BLaER1 (cell line): ENCODE data around the gene NUP188.

Experiments
- H3K27ac ChIP-seq: shearing (Covaris generic); formaldehyde crosslinking; 2 replicates; pipeline ENCODE4 v1.8.1; 2022
- H3K27me3 ChIP-seq: shearing (Covaris generic); formaldehyde crosslinking; 2 replicates; pipeline ENCODE4 v1.8.1; 2022
- H3K36me3 ChIP-seq: shearing (Covaris generic); formaldehyde crosslinking; 2 replicates; pipeline ENCODE4 v1.8.1; 2022
- H3K4me1 ChIP-seq: shearing (Covaris generic); formaldehyde crosslinking; 2 replicates; pipeline ENCODE4 v1.8.1; 2022
- H3K4me2 ChIP-seq: shearing (Covaris generic); formaldehyde crosslinking; 2 replicates; pipeline ENCODE4 v1.8.1; 2022
- H3K4me3 ChIP-seq: shearing (Covaris generic); formaldehyde crosslinking; 2 replicates; pipeline ENCODE4 v1.8.1; 2022
- H3K9ac ChIP-seq: shearing (Covaris generic); formaldehyde crosslinking; 2 replicates; pipeline ENCODE4 v1.8.1; 2022
- H3K9me3 ChIP-seq: shearing (Covaris generic); formaldehyde crosslinking; 2 replicates; pipeline ENCODE4 v1.8.1; 2022
- H4K20me1 ChIP-seq: shearing (Covaris generic); formaldehyde crosslinking; 2 replicates; pipeline ENCODE4 v1.8.1; 2022
- Cebpa-rat ChIP-seq: shearing (Covaris generic); IDR thresholded peaks from 2 replicates; pipeline ENCODE4 v1.8.1; 2022

The NUP188 gene

GRCh38 chr9:129006328-129007034 lies 59.0 kb downstream of the NUP188 start:
- Histone ChIP-seq H3K27ac (no peak overlapping the region), H3K9me3 (no peaks in the 10 kb centered on the region), H3K4me3 (no peak overlapping the region), H3K4me2 (no peak overlapping the region), H3K36me3 (peaks cover 99% of the 10 kb centered on the region), H3K9ac (peak overlapping the region; percentile 15; the same call in 1 of the 2 replicates), H3K4me1 (peaks cover 29% of the 10 kb centered on the region), H4K20me1 (peaks cover 37% of the 10 kb centered on the region; the same call in 1 of the 2 replicates), H3K27me3 (no peaks in the 10 kb centered on the region)
- no peak for TF ChIP-seq Cebpa-rat

- Histone ChIP-seq H3K9ac (no peak overlapping the region), H3K4me1 (peaks cover 36% of the 10 kb centered on the region), H3K4me2 (peak overlapping the region; percentile 25; the same call in 1 of the 2 replicates), H3K27me3 (no peaks in the 10 kb centered on the region), H3K9me3 (no peaks in the 10 kb centered on the region), H3K36me3 (peaks cover 99% of the 10 kb centered on the region), H4K20me1 (peaks cover 37% of the 10 kb centered on the region; the same call in 1 of the 2 replicates), H3K4me3 (no peak overlapping the region), H3K27ac (0 out of 2 replicates have a peak overlapping the region, but pooled peaks have one; percentile 41)
- TF ChIP-seq Cebpa-rat, result no peak
Measured at GRCh38 chr9:129007035-129007765, 59.7 kb downstream of the NUP188 start.

- Histone ChIP-seq H3K4me1 (peaks cover 38% of the 10 kb centered on the region), H3K9ac (no peak overlapping the region), H3K36me3 (peaks cover 99% of the 10 kb centered on the region), H4K20me1 (peaks cover 37% of the 10 kb centered on the region; the same call in 1 of the 2 replicates), H3K4me2 (peak overlapping the region; percentile 25), H3K4me3 (no peak overlapping the region), H3K27ac (peak overlapping the region; percentile 41; the same call in 1 of the 2 replicates), H3K27me3 (no peaks in the 10 kb centered on the region), H3K9me3 (no peaks in the 10 kb centered on the region)
- TF ChIP-seq Cebpa-rat, result no peak
Measured at GRCh38 chr9:129007766-129008468, 60.4 kb downstream of the NUP188 start.

- peaks cover 38% of the 10 kb centered on the region for H3K4me1 ChIP-seq
- H3K4me3 ChIP-seq, result no peak overlapping the region
- no peak for TF ChIP-seq Cebpa-rat
- peaks cover 37% of the 10 kb centered on the region; the same call in 1 of the 2 replicates for H4K20me1 ChIP-seq
- peaks cover 99% of the 10 kb centered on the region for H3K36me3 ChIP-seq
- no peak overlapping the region for H3K9ac ChIP-seq
- H3K9me3 ChIP-seq, result no peaks in the 10 kb centered on the region
- peak overlapping the region; percentile 25 for H3K4me2 ChIP-seq
- no peaks in the 10 kb centered on the region for H3K27me3 ChIP-seq
- H3K27ac ChIP-seq, result peak overlapping the region; percentile 41
Measured at GRCh38 chr9:129008469-129008965, 61.0 kb downstream of the NUP188 start.

- TF ChIP-seq Cebpa-rat, result no peak
- peaks cover 38% of the 10 kb centered on the region for H3K4me1 ChIP-seq
- H3K9ac ChIP-seq, result no peak overlapping the region
- H4K20me1 ChIP-seq, result peaks cover 37% of the 10 kb centered on the region; the same call in 1 of the 2 replicates
- peaks cover 99% of the 10 kb centered on the region for H3K36me3 ChIP-seq
- H3K9me3 ChIP-seq, result no peaks in the 10 kb centered on the region
- H3K27ac ChIP-seq, result no peak overlapping the region
- H3K4me2 ChIP-seq, result peak overlapping the region; percentile 25
- no peak overlapping the region for H3K4me3 ChIP-seq
- H3K27me3 ChIP-seq, result no peaks in the 10 kb centered on the region
Measured at GRCh38 chr9:129008986-129009583, 61.6 kb downstream of the NUP188 start.

GRCh38 chr9:129009584-129010141 lies 62.2 kb downstream of the NUP188 start:
- Histone ChIP-seq H3K4me2 (no peak overlapping the region), H3K4me1 (peaks cover 38% of the 10 kb centered on the region), H3K9ac (no peak overlapping the region), H3K27me3 (no peaks in the 10 kb centered on the region), H3K4me3 (no peak overlapping the region), H3K36me3 (peaks cover 99% of the 10 kb centered on the region), H4K20me1 (peaks cover 37% of the 10 kb centered on the region; the same call in 1 of the 2 replicates), H3K27ac (no peak overlapping the region), H3K9me3 (no peaks in the 10 kb centered on the region)
- TF ChIP-seq Cebpa-rat, result no peak

- Histone ChIP-seq H3K36me3 (peaks cover 99% of the 10 kb centered on the region), H3K9ac (no peak overlapping the region), H3K4me3 (no peak overlapping the region), H3K27ac (no peak overlapping the region), H3K27me3 (no peaks in the 10 kb centered on the region), H3K9me3 (no peaks in the 10 kb centered on the region), H3K4me1 (peaks cover 38% of the 10 kb centered on the region), H3K4me2 (no peak overlapping the region), H4K20me1 (peaks cover 32% of the 10 kb centered on the region; the same call in 1 of the 2 replicates)
- TF ChIP-seq Cebpa-rat, result no peak
Measured at GRCh38 chr9:129010267-129010975, 62.9 kb downstream of the NUP188 start.

- Histone ChIP-seq H3K27me3 (no peaks in the 10 kb centered on the region), H3K9ac (peak overlapping the region; percentile 58; the same call in 1 of the 2 replicates), H3K4me3 (no peak overlapping the region), H3K36me3 (peaks cover 98% of the 10 kb centered on the region), H3K27ac (0 out of 2 replicates have a peak overlapping the region, but pooled peaks have one; percentile 44), H4K20me1 (peaks cover 25% of the 10 kb centered on the region; the same call in 1 of the 2 replicates), H3K9me3 (no peaks in the 10 kb centered on the region), H3K4me1 (peaks cover 38% of the 10 kb centered on the region), H3K4me2 (peak overlapping the region; percentile 65)
- no peak for TF ChIP-seq Cebpa-rat
Measured at GRCh38 chr9:129011170-129011569, 63.7 kb downstream of the NUP188 start.
